ENCODE data around the gene HOXC6. TPM values are rescaled to one million over a fixed set of nuclear protein-coding genes. Genes with fewer than 3 reads are reported as not detected.
A peak's percentile ranks its signal among the peaks of the same experiment; 100 is the strongest.

Gene HOXC6
- total and polyA plus RNA-seq, 4 experiments from 2014 or later = not detected

- H3K9me3 ChIP-seq (ENCODE audit: control insufficient read depth in 1 of 2, low read length in 2 of 2) = no peaks in the 10 kb centered on the region
- ChIA-PET CTCF (ENCODE audit: partially characterized antibody) (interaction anchor here (0.7 to 1.6 kb wide), 3 partner anchors 180 to 301 kb away, joined by 3 to 6 read pairs (median 4); no protein-coding TSS in a partner anchor), POLR2A (ENCODE audit: partially characterized antibody) (no interaction called here)
- peaks cover 59 to 74% of the 10 kb centered on the region in 2 donors for H3K27me3 Mint-ChIP-seq
- peak overlapping the region in 1 of 7 donors; percentile 39 for H3K27ac Mint-ChIP-seq
- no peaks in the 10 kb centered on the region for H3K36me3 Mint-ChIP-seq
- no peak overlapping the region for H3K4me3 ChIP-seq (ENCODE audit: low read length in 2 of 2)
- H3K4me1 ChIP-seq (ENCODE audit: insufficient read depth, low read length) = peaks cover 20% of the 10 kb centered on the region
- H3K27me3 ChIP-seq (ENCODE audit: insufficient read depth, low read length) = peaks cover 76% of the 10 kb centered on the region
- H3K36me3 ChIP-seq (ENCODE audit: insufficient read depth, low read length) = no peaks in the 10 kb centered on the region
- peaks cover 9 to 52% (median 27%) of the 10 kb centered on the region in 4 donors for H3K4me1 Mint-ChIP-seq
- no peak for DNase-seq
- no peak overlapping the region for H3K27ac ChIP-seq (ENCODE audit: low read depth, low read length)
- H3K4me3 Mint-ChIP-seq = peak overlapping the region in 2 of 8 donors; percentile 23 to 43
- H3K9me3 Mint-ChIP-seq = peaks cover 0 to 3% (median 0%) of the 10 kb centered on the region in 8 donors
- intact Hi-C loops (cut with micrococcal nuclease) = no loop called here
Measured at GRCh38 chr12:54011665-54012532, 16.3 kb upstream of the HOXC6 start.

- POLR2A ChIA-PET (ENCODE audit: partially characterized antibody) = no interaction called here
- H3K27me3 ChIP-seq (ENCODE audit: insufficient read depth, low read length) = peaks cover 70% of the 10 kb centered on the region
- Mint-ChIP-seq H3K4me1 (peaks cover 16 to 54% (median 32%) of the 10 kb centered on the region in 4 donors), H3K27ac (peak overlapping the region in 1 of 7 donors; percentile 51), H3K9me3 (peaks cover 0 to 3% (median 0%) of the 10 kb centered on the region in 8 donors), H3K36me3 (peaks cover 0 to 1% of the 10 kb centered on the region in 2 donors), H3K4me3 (peak overlapping the region in 1 of 8 donors; percentile 47), H3K27me3 (peaks cover 58 to 72% of the 10 kb centered on the region in 2 donors)
- peaks cover 25% of the 10 kb centered on the region for H3K4me1 ChIP-seq (ENCODE audit: insufficient read depth, low read length)
- CTCF ChIA-PET (ENCODE audit: partially characterized antibody) = interaction anchor here (1.0 to 1.6 kb wide), 4 partner anchors 179 to 194 kb away, joined by 3 to 6 read pairs (median 5); no protein-coding TSS in a partner anchor
- no peak for DNase-seq
- no peak overlapping the region for H3K27ac ChIP-seq (ENCODE audit: low read depth, low read length)
- H3K36me3 ChIP-seq (ENCODE audit: insufficient read depth, low read length) = no peaks in the 10 kb centered on the region
- H3K4me3 ChIP-seq (ENCODE audit: low read length in 2 of 2) = no peak overlapping the region
- no peaks in the 10 kb centered on the region for H3K9me3 ChIP-seq (ENCODE audit: control insufficient read depth in 1 of 2, low read length in 2 of 2)
- intact Hi-C loops (cut with micrococcal nuclease) = no loop called here
Measured at GRCh38 chr12:54012631-54013409, 15.4 kb upstream of the HOXC6 start.

DNA sequence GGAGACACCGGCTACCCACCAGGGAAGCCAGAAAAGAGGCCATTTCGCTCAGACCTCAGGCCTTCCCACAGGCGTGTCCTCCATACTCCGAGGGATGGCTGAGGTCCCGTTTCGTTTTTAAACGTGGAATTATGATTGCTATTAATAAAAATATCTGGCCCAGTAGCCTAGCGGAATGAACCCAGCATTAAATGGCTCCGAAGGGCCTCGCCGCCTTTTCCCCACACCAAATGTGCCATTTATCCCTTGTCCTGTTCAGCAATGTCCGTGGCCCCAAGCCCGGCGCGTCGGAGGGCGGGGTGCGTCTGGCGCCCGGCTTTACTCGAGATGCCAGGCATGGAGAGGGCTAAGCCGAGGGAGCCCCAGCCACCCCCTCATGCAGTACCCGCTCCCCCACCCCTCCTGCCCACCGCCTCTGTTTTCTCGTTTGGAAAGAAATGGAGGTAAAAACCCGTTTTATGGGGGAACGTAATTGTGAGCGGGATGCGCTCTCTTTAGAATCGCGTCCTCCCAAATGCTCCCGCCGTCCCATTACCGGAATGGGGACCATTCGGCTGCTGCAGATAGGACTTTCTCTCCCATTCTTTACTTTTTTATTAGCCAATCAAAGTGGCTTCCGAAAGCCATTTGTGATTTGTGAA, 13.7 kb upstream of the HOXC6 start:
- POLR2A ChIA-PET (ENCODE audit: partially characterized antibody) = no interaction called here
- Mint-ChIP-seq H3K36me3 (peaks cover 0 to 1% of the 10 kb centered on the region in 2 donors), H3K4me3 (peak overlapping the region in 5 of 8 donors; percentile 6 to 59 (median 38)), H3K9me3 (peaks cover 0 to 3% (median 0%) of the 10 kb centered on the region in 8 donors), H3K27me3 (peaks cover 52 to 66% of the 10 kb centered on the region in 2 donors), H3K27ac (peak overlapping the region in 1 of 7 donors; percentile 29), H3K4me1 (peaks cover 12 to 49% (median 26%) of the 10 kb centered on the region in 4 donors)
- Histone ChIP-seq H3K4me3 (ENCODE audit: low read length in 2 of 2) (no peak overlapping the region), H3K27ac (ENCODE audit: low read depth, low read length) (no peak overlapping the region), H3K4me1 (ENCODE audit: insufficient read depth, low read length) (peaks cover 25% of the 10 kb centered on the region), H3K27me3 (ENCODE audit: insufficient read depth, low read length) (peaks cover 66% of the 10 kb centered on the region), H3K36me3 (ENCODE audit: insufficient read depth, low read length) (no peaks in the 10 kb centered on the region), H3K9me3 (ENCODE audit: control insufficient read depth in 1 of 2, low read length in 2 of 2) (no peaks in the 10 kb centered on the region)
- intact Hi-C loops (cut with micrococcal nuclease) = no loop called here
- no peak for DNase-seq
- CTCF ChIA-PET (ENCODE audit: partially characterized antibody) = interaction anchor here (0.9 to 1.1 kb wide), 4 partner anchors 18 to 198 kb away, joined by 3 to 6 read pairs (median 4); no protein-coding TSS in a partner anchor

GRCh38 chr12:54015018-54015931, 13.0 kb upstream of the HOXC6 start:
- Histone ChIP-seq H3K4me3 (ENCODE audit: low read length in 2 of 2) (no peak overlapping the region), H3K4me1 (ENCODE audit: insufficient read depth, low read length) (peaks cover 21% of the 10 kb centered on the region), H3K27ac (ENCODE audit: low read depth, low read length) (no peak overlapping the region), H3K36me3 (ENCODE audit: insufficient read depth, low read length) (no peaks in the 10 kb centered on the region), H3K27me3 (ENCODE audit: insufficient read depth, low read length) (peaks cover 65% of the 10 kb centered on the region), H3K9me3 (ENCODE audit: control insufficient read depth in 1 of 2, low read length in 2 of 2) (no peaks in the 10 kb centered on the region)
- peaks cover 0 to 1% of the 10 kb centered on the region in 2 donors for H3K36me3 Mint-ChIP-seq
- no peak for DNase-seq
- peak overlapping the region in 5 of 8 donors; percentile 6 to 59 (median 38) for H3K4me3 Mint-ChIP-seq
- ChIA-PET CTCF (ENCODE audit: partially characterized antibody) (interaction anchor here (1.1 to 3.1 kb wide), 3 partner anchors 10 to 198 kb away, joined by 3 to 14 read pairs (median 4); no protein-coding TSS in a partner anchor), POLR2A (ENCODE audit: partially characterized antibody) (no interaction called here)
- H3K4me1 Mint-ChIP-seq = peaks cover 10 to 42% (median 25%) of the 10 kb centered on the region in 4 donors
- peaks cover 50 to 67% of the 10 kb centered on the region in 2 donors for H3K27me3 Mint-ChIP-seq
- peaks cover 0 to 3% (median 0%) of the 10 kb centered on the region in 8 donors for H3K9me3 Mint-ChIP-seq
- intact Hi-C loops (cut with micrococcal nuclease) = no loop called here
- peak overlapping the region in 1 of 7 donors; percentile 55 for H3K27ac Mint-ChIP-seq

DNA sequence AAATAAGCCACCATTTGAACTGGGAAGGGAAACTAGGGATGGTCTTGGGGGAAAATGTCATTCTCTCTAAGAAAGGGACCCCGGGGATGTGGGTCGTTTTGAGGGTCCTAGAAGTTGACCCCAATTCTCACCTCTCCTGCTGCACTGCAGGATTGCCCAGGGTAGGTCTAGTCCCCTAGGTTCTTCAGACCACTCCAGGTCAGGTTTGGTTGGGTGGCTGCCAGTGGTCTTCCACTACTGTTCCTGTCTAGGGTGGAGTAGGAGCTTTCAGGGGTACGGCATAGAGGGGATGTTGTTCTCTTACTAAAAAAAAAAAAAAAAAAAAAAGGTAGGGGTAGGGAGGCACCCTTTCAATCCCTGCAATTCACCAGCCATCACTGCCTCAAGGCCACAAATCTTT, 12.2 kb upstream of the HOXC6 start:
- no peak overlapping the region for H3K4me3 ChIP-seq (ENCODE audit: low read length in 2 of 2)
- POLR2A ChIA-PET (ENCODE audit: partially characterized antibody) = interaction anchor here (2.5 kb wide), 1 partner anchor 9 kb away, joined by 19 read pairs; the partner anchor contains the start of gene HOXC8
- no peak overlapping the region for H3K4me3 Mint-ChIP-seq
- peaks cover 8 to 35% (median 23%) of the 10 kb centered on the region in 4 donors for H3K4me1 Mint-ChIP-seq
- DNase-seq = no peak
- no peaks in the 10 kb centered on the region for H3K36me3 ChIP-seq (ENCODE audit: insufficient read depth, low read length)
- H3K27me3 Mint-ChIP-seq = peaks cover 45 to 67% of the 10 kb centered on the region in 2 donors
- H3K9me3 Mint-ChIP-seq = peaks cover 0 to 3% (median 0%) of the 10 kb centered on the region in 8 donors
- no peaks in the 10 kb centered on the region for H3K9me3 ChIP-seq (ENCODE audit: control insufficient read depth in 1 of 2, low read length in 2 of 2)
- peaks cover 60% of the 10 kb centered on the region for H3K27me3 ChIP-seq (ENCODE audit: insufficient read depth, low read length)
- CTCF ChIA-PET (ENCODE audit: partially characterized antibody) = interaction anchor here (1.3 to 3.1 kb wide), 4 partner anchors 8 to 198 kb away, joined by 3 to 14 read pairs (median 7); no protein-coding TSS in a partner anchor
- H3K27ac Mint-ChIP-seq = peak overlapping the region in 1 of 7 donors; percentile 48
- H3K27ac ChIP-seq (ENCODE audit: low read depth, low read length) = no peak overlapping the region
- H3K36me3 Mint-ChIP-seq = peaks cover 0 to 1% of the 10 kb centered on the region in 2 donors
- H3K4me1 ChIP-seq (ENCODE audit: insufficient read depth, low read length) = peaks cover 21% of the 10 kb centered on the region
- intact Hi-C loops (cut with micrococcal nuclease) = no loop called here

Measured in CD4-positive, alpha-beta memory T cell (primary cell).